ENCODE results near the gene ADNP2.

Gene ADNP2

DNA sequence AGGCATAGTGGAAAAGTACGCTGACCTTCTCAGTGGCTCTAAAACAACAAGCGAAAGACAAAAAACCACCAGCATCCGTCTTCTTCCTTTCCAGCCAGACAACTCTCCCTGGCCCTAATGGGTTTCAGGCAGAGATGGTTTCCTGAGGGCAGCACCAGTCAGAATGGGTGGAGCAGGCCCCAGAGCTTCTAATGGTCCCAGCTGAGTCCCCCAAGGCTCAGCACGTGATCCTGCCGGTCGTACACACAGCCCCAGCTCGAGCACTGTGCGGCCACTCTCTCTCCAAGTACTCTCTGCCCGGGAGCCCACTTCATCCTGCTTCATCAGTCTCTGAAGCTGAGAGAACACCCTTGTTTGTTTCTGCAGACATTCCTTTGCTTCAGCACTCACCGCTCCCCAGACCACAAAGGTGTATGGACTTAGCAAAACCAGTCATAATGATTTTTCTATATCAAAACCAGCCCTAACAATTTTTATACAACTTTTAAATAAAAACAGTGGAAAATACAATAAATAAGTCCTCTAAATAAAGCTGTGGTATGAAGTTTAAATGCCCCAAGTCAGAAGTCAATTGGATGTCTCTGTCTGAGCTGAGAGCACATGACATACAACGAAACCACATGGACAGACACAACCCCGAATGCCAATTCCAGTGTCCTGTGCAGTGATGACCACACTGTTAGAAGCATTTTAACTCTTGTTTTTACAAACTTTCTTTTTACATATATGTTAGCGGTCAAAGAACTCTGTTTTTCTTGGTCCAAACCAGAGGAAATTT is 74.4 kb downstream of the ADNP2 start:
- no peak overlapping the region for H3K4me3 ChIP-seq (ENCODE audit: low read depth, low read length)

DNA sequence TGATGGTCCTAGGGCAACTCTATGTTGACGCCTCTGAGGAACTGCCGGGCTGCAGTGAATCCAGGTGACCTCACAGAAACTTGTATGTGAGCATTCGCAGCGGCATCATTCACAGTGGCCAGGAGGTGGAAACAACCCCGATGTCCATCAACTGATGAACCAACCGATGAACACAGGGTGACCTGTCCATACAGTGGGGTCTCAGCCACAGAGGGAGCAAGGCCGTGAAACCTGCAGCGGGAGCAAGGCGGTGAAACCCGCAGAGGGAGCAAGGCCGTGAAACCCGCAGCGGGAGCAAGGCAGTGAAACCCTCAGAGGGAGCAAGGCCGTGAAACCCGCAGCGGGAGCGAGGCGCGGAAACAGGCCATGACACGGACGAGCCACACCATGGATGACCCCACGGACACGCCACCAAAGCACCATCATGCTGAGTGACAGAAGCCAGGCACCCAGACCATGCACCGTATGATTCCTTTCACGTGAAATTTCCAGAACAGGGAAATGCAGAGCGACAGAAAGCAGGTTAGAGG is 75.2 kb downstream of the ADNP2 start:
- H3K4me3 ChIP-seq (ENCODE audit: low read depth, low read length): no peak overlapping the region
- no peak for DNase-seq (ENCODE audit: low read depth)

More for the DNA sequence above, 74.4 kb downstream of the ADNP2 start:
- no peak for DNase-seq (ENCODE audit: low read depth)

DNA sequence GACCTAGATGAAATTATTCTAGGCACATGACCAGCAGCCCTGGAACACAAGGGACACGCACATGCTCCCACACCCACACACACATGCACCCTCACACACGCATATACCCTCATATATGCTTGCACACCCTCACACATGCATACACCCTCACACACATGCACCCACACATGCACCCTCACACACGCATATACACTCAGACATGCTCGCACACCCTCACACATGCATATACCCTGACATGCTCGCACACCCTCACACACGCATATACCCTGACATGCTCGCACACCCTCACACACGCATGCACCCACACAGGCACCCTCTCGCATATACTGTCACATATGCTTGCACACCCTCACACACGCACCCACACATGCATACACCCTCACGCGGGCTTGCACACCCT is 76.5 kb downstream of the ADNP2 start:
- DNase-seq (ENCODE audit: low read depth): no peak
- no peak overlapping the region for H3K4me3 ChIP-seq (ENCODE audit: low read depth, low read length)

GRCh38 chr18:80187956-80188642 is 79.0 kb downstream of the ADNP2 start:
- no peak overlapping the region for H3K4me3 ChIP-seq (ENCODE audit: low read depth, low read length)
- no peak for DNase-seq (ENCODE audit: low read depth)

- no peak overlapping the region for H3K4me3 ChIP-seq (ENCODE audit: low read depth, low read length)
- no peak for DNase-seq (ENCODE audit: low read depth)
Measured at GRCh38 chr18:80188643-80189530, 79.8 kb downstream of the ADNP2 start.

DNA sequence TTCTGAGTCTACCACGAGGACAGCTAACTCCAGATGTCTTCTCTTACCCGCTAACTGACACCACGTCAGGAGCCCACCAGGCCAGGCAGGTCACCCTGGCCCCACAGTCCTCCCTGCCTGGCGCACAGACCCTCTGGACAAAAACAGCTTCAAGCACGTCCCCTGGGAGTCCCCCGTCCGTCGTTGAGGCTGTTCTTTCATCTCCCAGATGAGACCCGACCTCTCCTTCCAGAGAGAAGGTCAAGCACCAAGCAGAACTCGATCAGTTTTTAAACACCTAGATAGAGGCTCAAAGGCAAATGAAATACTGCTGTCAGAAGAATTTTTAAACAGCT is 80.4 kb downstream of the ADNP2 start:
- H3K4me3 ChIP-seq (ENCODE audit: low read depth, low read length): no peak overlapping the region
- DNase-seq (ENCODE audit: low read depth): no peak
